ENCODE data around the gene MB21D2.

MB21D2 gene

GRCh38 chr3:192827208-192827607 is 90.4 kb downstream of the MB21D2 start:
- ChIA-PET POLR2A (interaction anchor here (0.7 kb wide), 1 partner anchor 242 kb away, joined by 4 read pairs; no protein-coding TSS in a partner anchor), CTCF (interaction anchor here (0.9 to 2.8 kb wide), 7 partner anchors 10 to 88 kb away, joined by 3 to 12 read pairs (median 5); no protein-coding TSS in a partner anchor)
- no peak for TF ChIP-seq CTCF (IDR thresholded peaks at IDR 0.05; ENCODE audit: control extremely low read depth, extremely low read depth, low read depth, missing control alignments)
- no peak for DNase-seq (ENCODE audit: extremely low spot score)

GRCh38 chr3:192826214-192827006 is 91.2 kb downstream of the MB21D2 start:
- ChIA-PET POLR2A (interaction anchor here (0.7 kb wide), 1 partner anchor 241 kb away, joined by 4 read pairs; no protein-coding TSS in a partner anchor), CTCF (interaction anchor here (0.9 to 2.8 kb wide), 10 partner anchors 10 to 92 kb away, joined by 3 to 15 read pairs (median 5); partner anchors contain the start of gene MB21D2)
- no peak for DNase-seq (ENCODE audit: extremely low spot score)
- no peak for TF ChIP-seq CTCF (IDR thresholded peaks at IDR 0.05; ENCODE audit: control extremely low read depth, extremely low read depth, low read depth, missing control alignments)

GRCh38 chr3:192825657-192826200 is 91.9 kb downstream of the MB21D2 start:
- no peak for DNase-seq (ENCODE audit: extremely low spot score)
- POLR2A ChIA-PET: interaction anchor here (0.6 kb wide), 1 partner anchor 8 kb away, joined by 3 read pairs; no protein-coding TSS in a partner anchor
- TF ChIP-seq CTCF (IDR thresholded peaks at IDR 0.05; ENCODE audit: control extremely low read depth, extremely low read depth, low read depth, missing control alignments): peak; percentile 1
- CTCF ChIA-PET: interaction anchor here (1.3 to 2.8 kb wide), 10 partner anchors 9 to 93 kb away, joined by 3 to 15 read pairs (median 8); partner anchors contain the start of gene MB21D2

GRCh38 chr3:192825216-192825615 is 92.4 kb downstream of the MB21D2 start:
- ChIA-PET CTCF (interaction anchor here (1.3 to 2.8 kb wide), 9 partner anchors 9 to 93 kb away, joined by 3 to 15 read pairs (median 8); partner anchors contain the start of gene MB21D2), POLR2A (interaction anchor here (0.6 kb wide), 1 partner anchor 9 kb away, joined by 3 read pairs; no protein-coding TSS in a partner anchor)
- no peak for DNase-seq (ENCODE audit: extremely low spot score)

GRCh38 chr3:192824313-192824712 is 93.3 kb downstream of the MB21D2 start:
- no peak for TF ChIP-seq CTCF (IDR thresholded peaks at IDR 0.05; ENCODE audit: control extremely low read depth, extremely low read depth, low read depth, missing control alignments)
- POLR2A ChIA-PET: no interaction called here
- CTCF ChIA-PET: interaction anchor here (1.2 to 2.6 kb wide), 9 partner anchors 10 to 217 kb away, joined by 3 to 12 read pairs (median 7); partner anchors contain the start of gene MB21D2
- DNase-seq (ENCODE audit: extremely low spot score): no peak

More at GRCh38 chr3:192825216-192825615, 92.4 kb downstream of the MB21D2 start:
- no peak for TF ChIP-seq CTCF (IDR thresholded peaks at IDR 0.05; ENCODE audit: control extremely low read depth, extremely low read depth, low read depth, missing control alignments)

- CTCF ChIA-PET: interaction anchor here (1.5 to 1.9 kb wide), 2 partner anchors 8 to 220 kb away, joined by 7 to 8 read pairs; no protein-coding TSS in a partner anchor
- POLR2A ChIA-PET: interaction anchor here (1.0 kb wide), 1 partner anchor 96 kb away, joined by 3 read pairs; the partner anchor contains the start of gene MB21D2
- TF ChIP-seq CTCF (IDR thresholded peaks at IDR 0.05; ENCODE audit: control extremely low read depth, extremely low read depth, low read depth, missing control alignments): no peak
- no peak for DNase-seq (ENCODE audit: extremely low spot score)
Observed at GRCh38 chr3:192821161-192821560, 96.5 kb downstream of the MB21D2 start.
